B cell (primary cell): Measurements from ENCODE around the gene STRN. TPM values are rescaled to one million over a fixed set of nuclear protein-coding genes. Genes with fewer than 3 reads are reported as not detected.

Source experiments
- ATAC-seq: fragments of 200-7000 bp; cut with Tn5 transposase; one replicate; pipeline ENCODE4 v1.10.0; 2021; ENCODE audit warnings: low read depth, mild to moderate bottlenecking, moderate number of reproducible peaks, moderate library complexity
- CTCF ChIA-PET: fragments of 350-600 bp; sonication (Branson Sonifier 250); formaldehyde crosslinking; loops from one replicate; lab custom pipeline; 2021; ENCODE audit warnings: antibody characterized with exemption, inconsistent platforms; lab: Charles Lee
- POLR2A ChIA-PET: fragments of 350-600 bp; sonication (Branson Sonifier 250); formaldehyde crosslinking; loops from one replicate; lab custom pipeline; 2021; ENCODE audit warnings: antibody characterized with exemption; lab: Charles Lee
- DNase-seq: peaks from one replicate; pipeline ENCODE4 v3.0.0; 2013
- H2AFZ ChIP-seq: 2 replicates; pipeline ENCODE4 v1.6.1; 2012; ENCODE audit warnings: mild to moderate bottlenecking, low read depth, low read length; ENCODE audit not compliant: insufficient read depth, poor library complexity, severe bottlenecking
- H3K27ac ChIP-seq, 2 donors: 1 replicate in 1 of 2; 2 replicates in 1 of 2; pipeline ENCODE4 v1.5.1; 2012 to 2013; ENCODE audit warnings: low read length in 2 of 2, mild to moderate bottlenecking in 2 of 2, moderate library complexity in 1 of 2
- H3K27me3 ChIP-seq, 4 experiments: fragments of 200-600 bp in 1 of 4; sonication (generic) in 1 of 4; replicated peaks in 1 of 4; 1 replicate in 2 of 4; 2 replicates in 2 of 4; pipeline versions ENCODE4 v1.6.1 to v1.7.0; 2013 to 2016; ENCODE audit warnings: low read length in 3 of 4, mild to moderate bottlenecking in 2 of 4, mixed read lengths in 1 of 4, moderate library complexity in 1 of 4; ENCODE audit not compliant: insufficient read depth in 4 of 4, control insufficient read depth in 3 of 4; ENCODE audit errors: control extremely low read depth in 1 of 4
- H3K36me3 ChIP-seq, 2 experiments: replicated peaks in 1 of 2; 1 replicate in 1 of 2; 2 replicates in 1 of 2; pipeline versions ENCODE4 v1.6.1 to v1.7.1; 2013; ENCODE audit warnings: low read length in 1 of 2; ENCODE audit not compliant: insufficient read depth in 2 of 2, control insufficient read depth in 1 of 2; ENCODE audit errors: control extremely low read depth in 1 of 2, extremely low read depth in 1 of 2
- H3K4me1 ChIP-seq, 2 donors: fragments of 200-600 bp in 1 of 2; sonication (generic) in 1 of 2; 1 replicate in 1 of 2; 2 replicates in 1 of 2; pipeline versions ENCODE4 v1.5.1 to v1.6.1; 2013 to 2017; ENCODE audit warnings: low read length in 2 of 2; ENCODE audit not compliant: control insufficient read depth in 2 of 2, insufficient read depth in 2 of 2
- H3K4me2 ChIP-seq: replicated peaks from 2 replicates; pipeline ENCODE3; 2012; ENCODE audit warnings: mild to moderate bottlenecking, low read depth, low read length; ENCODE audit not compliant: poor library complexity, severe bottlenecking
- H3K4me3 ChIP-seq, 5 experiments: fragments of 200-600 bp in 1 of 5; sonication (generic) in 1 of 5; 1 replicate in 3 of 5; 2 replicates in 2 of 5; pipeline versions ENCODE4 v1.5.1 to v1.7.0; 2011 to 2016; ENCODE audit warnings: low read length in 4 of 5, mild to moderate bottlenecking in 4 of 5, low read depth in 2 of 5, control low read depth in 1 of 5, moderate library complexity in 1 of 5; ENCODE audit not compliant: insufficient read depth in 1 of 5; ENCODE audit errors: control extremely low read depth in 1 of 5, extremely low read depth in 1 of 5
- H3K79me2 ChIP-seq: fragments of 200-600 bp; sonication (generic); one replicate; pipeline ENCODE4 v1.6.0; 2016; ENCODE audit warnings: low read length; ENCODE audit not compliant: control insufficient read depth, insufficient read depth
- H3K9ac ChIP-seq: fragments of 200-600 bp; sonication (generic); 2 replicates; pipeline ENCODE4 v1.6.1; 2017; ENCODE audit warnings: mild to moderate bottlenecking, low read length, moderate library complexity
- H3K9me3 ChIP-seq, 3 donors: one replicate each; pipeline versions ENCODE4 v1.6.1 to v1.7.1; 2013; ENCODE audit warnings: low read length in 2 of 3; ENCODE audit not compliant: control insufficient read depth in 2 of 3, insufficient read depth in 1 of 3; ENCODE audit errors: control extremely low read depth in 1 of 3
- H4K20me1 ChIP-seq: 2 replicates; pipeline ENCODE4 v1.6.0; 2012; ENCODE audit warnings: mild to moderate bottlenecking, low read length; ENCODE audit not compliant: insufficient read depth, control insufficient read depth, poor library complexity, severe bottlenecking
- H3K27ac Mint-ChIP-seq: one replicate; pipeline ENCODE4 v1.8.0; 2021; ENCODE audit warnings: mixed read lengths
- H3K27me3 Mint-ChIP-seq: one replicate; pipeline ENCODE4 v1.8.0; 2021; ENCODE audit warnings: mixed read lengths
- H3K4me1 Mint-ChIP-seq: one replicate; pipeline ENCODE4 v1.8.0; 2021; ENCODE audit warnings: mixed read lengths
- H3K4me3 Mint-ChIP-seq: one replicate; pipeline ENCODE4 v1.8.0; 2021; ENCODE audit warnings: mixed read lengths
- H3K9me3 Mint-ChIP-seq: one replicate; pipeline ENCODE4 v1.8.0; 2022; ENCODE audit warnings: mixed read lengths; ENCODE audit not compliant: insufficient read depth
- CTCF ChIP-seq: fragments of 200-600 bp; IDR thresholded peaks from one replicate; pipeline ENCODE4 v1.8.0; 2022; ENCODE audit warnings: antibody characterized with exemption, mild to moderate bottlenecking
- EZH2 ChIP-seq: IDR thresholded peaks from 2 replicates; pipeline ENCODE4 v1.6.1; 2012; ENCODE audit warnings: borderline replicate concordance, low read depth, mild to moderate bottlenecking, moderate library complexity, low read length; ENCODE audit not compliant: insufficient read depth, poor library complexity, severe bottlenecking
- WGBS: methylation state at CpG from one replicate; pipeline ENCODE4 v1.1.5; 2013; ENCODE audit warnings: missing lambda C conversion rate; ENCODE audit not compliant: insufficient coverage; 5-methylcytosine and 5-hydroxymethylcytosine counted together
- intact Hi-C: fragments of 100-400 bp; cut with micrococcal nuclease; formaldehyde crosslinking; loops from one replicate; pipeline ENCODE4 v1.10.0; 2022
- polyA plus RNA-seq: library from polyadenylated mRNA; depleted of rRNA; stranded (reverse); fragments of >200 nt; gene quantifications from 2 replicates; pipeline ENCODE4 v1.2.3, GENCODE V29; 2012
- total RNA-seq, 2 donors: library from RNA; stranded (reverse); fragments of 120-200 nt in 1 of 2; gene quantifications; 1 replicate in 1 of 2; 2 replicates in 1 of 2; pipeline versions ENCODE4 v1.2.3 to v1.2.4, GENCODE V29; 2013 to 2022

Gene STRN
- total and polyA plus RNA-seq, 2 donors (not counting 1 experiment from before 2014, with no cell fraction given): 5.8 to 38.6 TPM

- H3K9me3 Mint-ChIP-seq: no peaks in the 10 kb centered on the region
- Histone ChIP-seq H4K20me1 (no peaks in the 10 kb centered on the region), H3K27me3 (no peaks in the 10 kb centered on the region), H3K27ac (no peak overlapping the region), H3K79me2 (no peaks in the 10 kb centered on the region), H3K4me3 (no peak overlapping the region), H3K9me3 (no peaks in the 10 kb centered on the region), H3K4me1 (no peaks in the 10 kb centered on the region), H3K4me2 (no peak overlapping the region), H2AFZ (no peak overlapping the region), H3K9ac (no peak overlapping the region), H3K36me3 (no peaks in the 10 kb centered on the region)
- H3K4me1 Mint-ChIP-seq: no peaks in the 10 kb centered on the region
- intact Hi-C loops: no loop called here
- CTCF ChIA-PET: no interaction called here
- ATAC-seq (no peak), DNase-seq (no peak)
- H3K4me3 Mint-ChIP-seq: no peak overlapping the region
- no peak overlapping the region for H3K27ac Mint-ChIP-seq
- peaks cover 13% of the 10 kb centered on the region for H3K27me3 Mint-ChIP-seq
- TF ChIP-seq EZH2: no peak
- no peak for TF ChIP-seq CTCF
- 95% methylated on average over 4 of the region's 7 CpGs for WGBS
- POLR2A ChIA-PET: no interaction called here
These were observed 145.3 kb downstream of the STRN start for GRCh38 chr2:36820942-36821605.

- POLR2A ChIA-PET: no interaction called here
- no CpG with 5 or more reads among the region's 4 CpGs for WGBS
- H3K27me3 ChIP-seq: no peaks in the 10 kb centered on the region
These were observed 147.1 kb downstream of the STRN start for GRCh38 chr2:36819095-36819711.

More at GRCh38 chr2:36819095-36819711, 147.1 kb downstream of the STRN start:
- TF ChIP-seq CTCF (no peak), EZH2 (no peak)
- Histone ChIP-seq H3K9ac (no peak overlapping the region), H2AFZ (no peak overlapping the region), H3K79me2 (no peaks in the 10 kb centered on the region), H3K27ac (no peak overlapping the region), H3K4me3 (no peak overlapping the region), H3K4me1 (no peaks in the 10 kb centered on the region), H3K36me3 (no peaks in the 10 kb centered on the region), H3K4me2 (no peak overlapping the region), H4K20me1 (no peaks in the 10 kb centered on the region), H3K9me3 (no peaks in the 10 kb centered on the region)
- H3K4me1 Mint-ChIP-seq: no peaks in the 10 kb centered on the region
- H3K27ac Mint-ChIP-seq: no peak overlapping the region
- CTCF ChIA-PET: no interaction called here
- H3K9me3 Mint-ChIP-seq: no peaks in the 10 kb centered on the region
- intact Hi-C loops: no loop called here
- DNase-seq (no peak), ATAC-seq (no peak)
- no peak overlapping the region for H3K4me3 Mint-ChIP-seq
- H3K27me3 Mint-ChIP-seq: peaks cover 12% of the 10 kb centered on the region
